Retinal pigment epithelial cell (primary cell): Measurements from ENCODE around the gene RAB17.

ENCODE experiments used
- DNase-seq: peaks from one replicate; pipeline ENCODE4 v3.0.0-alpha.2; 2010; ENCODE audit warnings: low read depth
- H3K4me3 ChIP-seq: 2 replicates; pipeline ENCODE4 v1.5.1; 2011; ENCODE audit warnings: mild to moderate bottlenecking, low read length, control low read depth, moderate library complexity
- TF ChIP-seq, protein P1 (sequence below): conservative IDR thresholded peaks from 2 replicates; pipeline ENCODE4 v1.5.1; 2011; ENCODE audit warnings: low read depth, low read length, control low read depth, inconsistent platforms

Gene RAB17

DNA sequence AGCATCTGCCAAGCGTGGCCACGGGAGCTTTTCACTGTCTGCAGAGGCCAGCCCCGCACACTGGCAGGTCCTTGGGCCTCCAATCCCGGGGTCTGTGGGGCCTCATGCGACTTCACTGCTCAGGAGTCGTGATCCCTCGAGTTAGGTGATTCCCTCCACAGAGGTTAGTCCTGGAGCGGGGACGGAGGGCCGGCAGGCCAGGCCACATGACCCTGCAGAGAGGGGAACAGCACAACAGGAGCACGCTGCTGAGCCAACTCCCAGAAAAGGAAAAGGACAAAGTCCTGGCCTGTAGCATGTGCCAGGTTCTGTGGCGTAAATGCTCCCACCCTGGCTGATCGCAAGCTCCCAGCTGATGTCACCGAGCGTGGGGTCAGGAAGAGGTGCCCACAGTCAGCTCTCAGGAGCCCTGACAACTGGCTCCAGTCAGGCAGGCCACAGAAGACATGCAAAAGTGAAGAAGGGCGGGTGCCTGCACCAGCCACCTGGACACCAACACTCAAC is 39.4 kb downstream of the RAB17 start:
- DNase-seq, result no peak
- TF ChIP-seq, protein P1, sequence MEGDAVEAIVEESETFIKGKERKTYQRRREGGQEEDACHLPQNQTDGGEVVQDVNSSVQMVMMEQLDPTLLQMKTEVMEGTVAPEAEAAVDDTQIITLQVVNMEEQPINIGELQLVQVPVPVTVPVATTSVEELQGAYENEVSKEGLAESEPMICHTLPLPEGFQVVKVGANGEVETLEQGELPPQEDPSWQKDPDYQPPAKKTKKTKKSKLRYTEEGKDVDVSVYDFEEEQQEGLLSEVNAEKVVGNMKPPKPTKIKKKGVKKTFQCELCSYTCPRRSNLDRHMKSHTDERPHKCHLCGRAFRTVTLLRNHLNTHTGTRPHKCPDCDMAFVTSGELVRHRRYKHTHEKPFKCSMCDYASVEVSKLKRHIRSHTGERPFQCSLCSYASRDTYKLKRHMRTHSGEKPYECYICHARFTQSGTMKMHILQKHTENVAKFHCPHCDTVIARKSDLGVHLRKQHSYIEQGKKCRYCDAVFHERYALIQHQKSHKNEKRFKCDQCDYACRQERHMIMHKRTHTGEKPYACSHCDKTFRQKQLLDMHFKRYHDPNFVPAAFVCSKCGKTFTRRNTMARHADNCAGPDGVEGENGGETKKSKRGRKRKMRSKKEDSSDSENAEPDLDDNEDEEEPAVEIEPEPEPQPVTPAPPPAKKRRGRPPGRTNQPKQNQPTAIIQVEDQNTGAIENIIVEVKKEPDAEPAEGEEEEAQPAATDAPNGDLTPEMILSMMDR, result no peak
- no peak overlapping the region for H3K4me3 ChIP-seq

DNA sequence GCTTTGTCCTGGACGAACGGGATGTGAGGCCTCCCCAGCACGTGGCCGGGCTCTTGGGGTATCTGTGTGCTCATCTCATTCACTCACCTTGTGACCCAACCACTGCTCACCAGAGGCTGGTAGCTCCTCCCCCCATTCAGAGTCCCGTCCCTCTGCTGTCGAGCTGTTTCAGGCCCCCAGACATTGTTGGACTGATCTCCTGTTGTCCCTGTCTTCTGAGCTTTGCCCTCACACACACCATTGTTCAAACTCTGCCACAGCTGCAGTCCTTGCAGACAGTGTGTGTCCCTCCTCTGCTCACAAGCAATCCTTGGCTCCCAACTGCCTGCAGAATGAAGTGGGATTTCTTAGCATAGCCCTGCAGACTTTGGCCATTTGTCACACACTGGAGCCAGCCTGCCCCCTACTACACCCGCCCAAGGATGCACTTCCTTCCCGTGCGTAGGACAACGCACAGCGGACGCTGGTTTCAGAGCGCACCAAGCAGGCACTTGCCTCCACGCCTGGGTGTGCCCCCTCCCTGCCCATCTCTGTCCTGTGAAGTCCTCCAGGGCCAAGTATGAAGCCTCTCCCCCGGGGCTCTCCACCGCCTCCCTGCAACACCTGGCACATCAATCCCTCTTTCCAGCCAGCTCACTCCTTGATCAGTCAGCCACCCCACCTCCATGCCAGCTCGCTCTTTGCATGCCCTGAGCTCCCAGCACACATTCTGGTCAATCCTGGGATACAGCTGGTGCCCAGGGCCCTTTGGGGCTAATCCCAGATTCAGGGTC is 40.7 kb downstream of the RAB17 start:
- TF ChIP-seq, protein P1, result no peak
- no peak overlapping the region for H3K4me3 ChIP-seq
- no peak for DNase-seq

DNA sequence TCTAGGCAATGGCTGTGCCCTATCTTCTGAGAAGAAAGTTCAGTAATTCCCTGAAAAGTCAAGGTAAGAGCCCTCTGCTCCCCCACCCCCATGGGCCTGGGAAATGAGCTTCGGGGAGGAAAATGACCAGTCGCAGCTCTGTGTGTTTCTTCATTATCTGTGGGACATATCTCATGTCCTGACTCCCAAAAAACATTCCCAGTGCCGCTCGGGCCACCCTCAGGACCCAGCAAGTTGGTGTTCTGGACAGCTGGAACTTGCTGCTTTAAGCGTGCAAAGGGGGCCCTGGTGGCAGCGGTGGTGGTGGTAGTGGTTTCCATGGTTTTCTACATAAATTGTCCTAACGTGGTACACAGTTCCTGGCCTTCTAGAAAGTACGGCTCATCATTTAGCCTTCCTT is 41.3 kb downstream of the RAB17 start:
- H3K4me3 ChIP-seq, result no peak overlapping the region
- TF ChIP-seq, protein P1, result no peak
- DNase-seq, result no peak

DNA sequence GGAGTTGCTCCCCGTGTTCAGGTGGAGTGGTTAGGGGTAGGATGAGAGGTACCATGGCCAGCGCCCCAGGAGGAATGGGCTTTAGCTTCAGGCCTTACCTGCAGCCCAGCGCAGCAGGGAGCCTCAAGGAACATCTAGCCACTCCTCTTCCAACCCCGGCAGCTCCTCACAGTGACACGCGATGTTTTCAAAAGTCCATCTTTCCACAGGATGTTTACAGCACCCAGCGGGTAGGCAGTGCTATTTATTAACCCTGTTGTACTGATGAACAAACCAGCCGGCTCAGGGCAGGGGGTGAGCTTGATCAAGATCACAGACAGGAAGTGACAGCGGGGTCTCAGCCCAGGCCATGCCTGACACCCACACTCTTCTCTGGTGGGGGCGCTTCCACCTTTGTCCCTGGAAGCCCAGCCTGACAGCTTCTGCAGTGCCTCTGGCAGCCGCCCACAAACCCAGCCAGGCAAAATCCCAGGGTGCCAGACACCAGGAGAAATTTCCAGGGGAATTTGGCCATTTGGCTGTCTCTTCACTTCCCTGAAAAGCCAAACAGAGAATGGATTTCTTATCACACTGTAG is 42.6 kb downstream of the RAB17 start:
- no peak overlapping the region for H3K4me3 ChIP-seq
- no peak for DNase-seq
- TF ChIP-seq, protein P1, result no peak

DNA sequence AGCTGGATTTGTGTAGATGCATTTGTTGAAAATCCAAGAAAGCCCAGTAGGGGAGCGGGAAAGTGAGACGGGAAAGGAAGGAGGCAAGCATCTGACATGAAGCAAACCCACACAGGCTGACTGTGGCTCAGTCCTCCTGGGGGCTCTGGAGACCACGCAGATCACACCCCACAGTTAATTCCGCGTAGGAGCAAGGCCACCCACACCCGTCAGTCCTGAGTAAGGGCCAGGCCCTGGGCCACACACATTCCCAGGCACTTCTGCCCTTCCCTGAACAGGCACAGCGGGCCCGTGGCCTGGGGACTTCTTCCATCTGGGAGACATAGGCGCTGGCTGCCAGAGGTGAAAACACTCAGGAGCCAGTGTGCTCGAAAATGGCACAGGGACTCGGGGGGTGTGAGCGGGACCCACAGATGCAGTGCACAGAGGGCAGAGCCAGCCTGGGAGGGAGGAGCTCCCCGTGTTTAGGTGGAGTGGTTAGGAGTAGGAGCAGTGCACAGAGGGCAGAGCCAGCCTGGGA is 43.6 kb downstream of the RAB17 start:
- no peak overlapping the region for H3K4me3 ChIP-seq
- TF ChIP-seq, protein P1, result no peak
- no peak for DNase-seq

DNA sequence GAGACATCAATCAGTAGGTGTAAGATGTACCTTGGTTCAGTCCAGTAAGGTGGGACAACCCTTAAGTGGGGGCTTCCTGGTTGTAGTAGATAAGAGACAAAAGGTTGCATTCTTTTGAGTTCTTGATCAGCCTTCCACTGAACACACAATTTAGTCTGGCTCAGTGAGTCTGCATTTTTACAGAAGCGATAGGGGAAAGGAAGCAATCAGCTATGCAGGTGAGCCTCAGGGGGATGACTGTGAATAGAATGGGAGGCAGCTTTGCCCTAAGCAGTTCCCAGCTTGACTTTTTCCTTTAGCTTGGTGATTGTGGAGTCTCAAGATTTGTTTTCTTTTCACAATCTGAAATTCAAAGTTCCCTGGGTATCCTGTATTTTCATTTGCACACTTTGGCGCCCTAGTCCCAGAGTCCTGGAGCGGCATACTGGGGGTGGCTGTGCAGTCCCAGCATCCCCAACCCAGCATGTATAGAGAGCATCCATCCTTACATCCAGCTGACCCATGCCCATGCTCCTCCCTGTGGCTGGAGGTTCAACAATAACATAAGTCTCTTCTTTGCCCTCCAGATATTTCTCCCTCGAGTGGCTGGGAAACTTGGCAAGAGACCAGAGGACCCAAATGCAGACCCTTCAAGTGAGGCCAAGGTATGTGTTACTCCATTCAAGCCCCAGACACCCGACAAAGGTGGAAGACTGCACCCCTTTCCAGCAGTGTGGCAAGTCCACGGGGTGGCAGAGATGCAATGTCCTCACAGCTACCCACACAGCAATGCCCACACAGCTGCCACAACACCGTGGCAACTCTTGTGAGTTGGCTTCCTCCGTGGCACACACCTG is 44.3 kb downstream of the RAB17 start:
- H3K4me3 ChIP-seq, result no peak overlapping the region
- no peak for DNase-seq
- TF ChIP-seq, protein P1, result no peak
